HG03432 (cell line): ENCODE measurements around the gene HERC6.
A peak's percentile ranks its signal among the peaks of the same experiment; 100 is the strongest.
"Not testable (repeated sequence)": the region's sequence is repeated elsewhere in the genome, so short reads cannot be mapped to it uniquely, and the experiment has no call there.

Experiments used
- ATAC-seq: cut with Tn5 transposase; IDR thresholded peaks from one replicate; pipeline ENCODE4 v1.9.1; 2021; ENCODE audit warnings: mild to moderate bottlenecking, moderate library complexity; ENCODE audit not compliant: unreplicated experiment

Gene HERC6

GRCh38 chr4:88382621-88383020 is 4.0 kb downstream of the HERC6 start:
- peak; percentile 36 for ATAC-seq

GRCh38 chr4:88390128-88390527 is 11.5 kb downstream of the HERC6 start:
- no peak for ATAC-seq

- no peak for ATAC-seq
Measured at GRCh38 chr4:88391703-88392102, 13.1 kb downstream of the HERC6 start.

- no peak for ATAC-seq
Measured at GRCh38 chr4:88396681-88397080, 18.0 kb downstream of the HERC6 start.

- no peak for ATAC-seq
Measured at GRCh38 chr4:88398381-88398780, 19.7 kb downstream of the HERC6 start.

GRCh38 chr4:88409206-88409605 is 30.6 kb downstream of the HERC6 start:
- ATAC-seq, result no peak

GRCh38 chr4:88409789-88410188 is 31.1 kb downstream of the HERC6 start:
- ATAC-seq, result no peak

- ATAC-seq, result peak; percentile 58
Measured at GRCh38 chr4:88411491-88412096, 32.9 kb downstream of the HERC6 start.

- no peak for ATAC-seq
Measured at GRCh38 chr4:88413801-88414200, 35.1 kb downstream of the HERC6 start.

GRCh38 chr4:88414755-88415154 is 36.1 kb downstream of the HERC6 start:
- ATAC-seq, result no peak

GRCh38 chr4:88415982-88416381 is 37.3 kb downstream of the HERC6 start:
- no peak for ATAC-seq

GRCh38 chr4:88418411-88418810 is 39.8 kb downstream of the HERC6 start:
- ATAC-seq, result no peak

GRCh38 chr4:88419874-88420273 is 41.2 kb downstream of the HERC6 start:
- peak; percentile 85 for ATAC-seq

GRCh38 chr4:88420844-88421243 is 42.2 kb downstream of the HERC6 start:
- ATAC-seq, result no peak

GRCh38 chr4:88422403-88422802 is 43.8 kb downstream of the HERC6 start:
- ATAC-seq, result no peak

- no peak for ATAC-seq
Measured at GRCh38 chr4:88429401-88429800, 50.7 kb downstream of the HERC6 start.

GRCh38 chr4:88435987-88436693 is 57.5 kb downstream of the HERC6 start:
- ATAC-seq, result no peak

- ATAC-seq, result not testable (repeated sequence)
Measured at GRCh38 chr4:88437873-88438272, 59.2 kb downstream of the HERC6 start.

GRCh38 chr4:88439161-88439760 is 60.6 kb downstream of the HERC6 start:
- ATAC-seq, result no peak

- no peak for ATAC-seq
Measured at GRCh38 chr4:88440146-88440545, 61.5 kb downstream of the HERC6 start.

- no peak for ATAC-seq
Measured at GRCh38 chr4:88441696-88442095, 63.0 kb downstream of the HERC6 start.

- ATAC-seq, result no peak
Measured at GRCh38 chr4:88442689-88443191, 64.1 kb downstream of the HERC6 start.
